ENCODE measurements around the gene GCH1.

GRCh38 chr14:54803926-54804537, 98.6 kb downstream of the GCH1 start:
- no peak for TF ChIP-seq CTCF (IDR thresholded peaks at IDR 0.05)
- no peak for TF ChIP-seq POLR2A (IDR thresholded peaks at IDR 0.05)

All from transverse colon (tissue), 3 donors.